ENCODE results near the gene PTPRD. TPM values are rescaled to one million over a fixed set of nuclear protein-coding genes. Genes with fewer than 3 reads are reported as not detected.

The PTPRD gene
- total and polyA plus RNA-seq, 9 of the 15 experiments (the other 6 are each of a cell fraction or from before 2014, with no cell fraction given), result 0.11 TPM; not detected in 8

- POLR2A ChIA-PET, result no interaction called here
- no peak overlapping the region for H3K27ac ChIP-seq (ENCODE audit: extremely low read depth, low read depth, low read length)
- no peak for ATAC-seq
- H3K4me2 ChIP-seq (ENCODE audit: insufficient read depth, low read length), result no peak overlapping the region
- BruUV-seq (replicated peaks), result no TSS peak
- DNase-seq (ENCODE audit: extremely low read depth in 1 of 4, low spot score in 3 of 4), result no peak
- intact Hi-C loops (cut with micrococcal nuclease), result no loop called here
- in situ Hi-C loops (cut with MboI), result no loop called here
- TF ChIP-seq CCAR2 (IDR thresholded peaks at IDR 0.05; ENCODE audit: low read depth, low read length) (no peak), ZNF217 (CRISPR knock-in tag; IDR thresholded peaks at IDR 0.05) (no peak), USF2 (CRISPR knock-in tag; IDR thresholded peaks at IDR 0.05) (no peak), SRSF3 (IDR thresholded peaks at IDR 0.05; ENCODE audit: insufficient read depth, low read length) (no peak), HEY1 (CRISPR knock-in tag; IDR thresholded peaks at IDR 0.05; ENCODE audit: borderline replicate concordance) (no peak), ZBTB12 (CRISPR knock-in tag; IDR thresholded peaks at IDR 0.05) (no peak), ZBTB34 (CRISPR knock-in tag; IDR thresholded peaks at IDR 0.05) (no peak), MTA2 (IDR thresholded peaks at IDR 0.05; ENCODE audit: low read depth) (no peak), GATA2 (CRISPR knock-in tag; IDR thresholded peaks at IDR 0.05) (no peak), PRPF4 (IDR thresholded peaks at IDR 0.05; ENCODE audit: insufficient read depth, low read depth, low read length, poor library complexity, severe bottlenecking) (no peak), ZNF699 (CRISPR knock-in tag; IDR thresholded peaks at IDR 0.05; ENCODE audit: insufficient replicate concordance) (no peak), SIRT6 (IDR thresholded peaks at IDR 0.05; ENCODE audit: low read depth, low read length) (no peak), SMARCC2 (IDR thresholded peaks at IDR 0.05; ENCODE audit: low read depth) (no peak), ELF2 (CRISPR knock-in tag; IDR thresholded peaks at IDR 0.05) (no peak)
- TF ChIP-seq, protein P1, sequence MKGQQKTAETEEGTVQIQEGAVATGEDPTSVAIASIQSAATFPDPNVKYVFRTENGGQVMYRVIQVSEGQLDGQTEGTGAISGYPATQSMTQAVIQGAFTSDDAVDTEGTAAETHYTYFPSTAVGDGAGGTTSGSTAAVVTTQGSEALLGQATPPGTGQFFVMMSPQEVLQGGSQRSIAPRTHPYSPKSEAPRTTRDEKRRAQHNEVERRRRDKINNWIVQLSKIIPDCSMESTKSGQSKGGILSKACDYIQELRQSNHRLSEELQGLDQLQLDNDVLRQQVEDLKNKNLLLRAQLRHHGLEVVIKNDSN (CRISPR knock-in tag; IDR thresholded peaks at IDR 0.05), result no peak
- H3K9ac ChIP-seq (ENCODE audit: insufficient read depth in 1 of 2, low read depth in 2 of 2, low read length in 2 of 2), result no peak overlapping the region
- no peak overlapping the region for H2AFZ ChIP-seq (ENCODE audit: low read depth, low read length)
- H3K9me3 ChIP-seq (replicated peaks; ENCODE audit: control insufficient read depth, insufficient read depth, low read depth, low read length), result no peaks in the 10 kb centered on the region
- no peaks in the 10 kb centered on the region for H3K36me3 ChIP-seq (ENCODE audit: control insufficient read depth, insufficient read depth, low read length)
- CTCF ChIA-PET (ENCODE audit: low intra/inter-chr PET ratio), result no interaction called here
- no peaks in the 10 kb centered on the region for H3K9me1 ChIP-seq (ENCODE audit: control insufficient read depth, insufficient read depth, low read length)
- no peak overlapping the region for H3K4me3 ChIP-seq
- FAIRE-seq, result no peak
- H4K20me1 ChIP-seq (replicated peaks; ENCODE audit: control insufficient read depth, insufficient read depth, low read length), result no peaks in the 10 kb centered on the region
- no peaks in the 10 kb centered on the region for H3K4me1 ChIP-seq (replicated peaks in 1 of 2; ENCODE audit: control insufficient read depth in 2 of 2, insufficient read depth in 2 of 2, low read length in 2 of 2)
- H3K79me2 ChIP-seq (ENCODE audit: control insufficient read depth, insufficient read depth, low read length), result no peaks in the 10 kb centered on the region
- H3K27me3 ChIP-seq (ENCODE audit: control insufficient read depth in 2 of 2, insufficient read depth in 2 of 2, low read length in 2 of 2), result no peaks in the 10 kb centered on the region
These were observed 477.2 kb downstream of the PTPRD start for GRCh38 chr9:10135553-10135952.
